ENCODE results near the gene TNNI2.

DNA sequence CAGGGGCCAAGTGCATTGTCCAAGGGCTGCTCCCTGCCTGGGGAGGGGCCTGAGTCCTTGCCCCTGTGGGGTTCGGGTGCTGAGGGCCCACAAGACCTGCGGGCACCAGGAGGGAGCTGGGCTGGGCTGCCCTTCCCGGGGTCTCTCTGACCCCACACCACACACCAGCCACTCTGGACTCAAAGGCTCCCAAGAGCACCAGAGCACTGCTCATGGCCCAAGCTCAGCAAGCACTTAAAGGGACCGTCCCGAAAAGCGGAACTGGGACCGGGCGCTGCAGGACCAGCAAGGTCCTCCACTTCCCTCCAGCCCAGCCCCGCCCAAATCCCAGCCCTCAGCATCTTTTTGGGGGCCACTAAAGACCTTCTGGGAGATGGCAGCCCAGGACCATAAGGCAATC lies 19.4 kb downstream of the TNNI2 start:
- TF ChIP-seq CTCF (IDR thresholded peaks at IDR 0.05): no peak
- no peak for TF ChIP-seq POLR2A (IDR thresholded peaks at IDR 0.05)
